HAP-1 (cell line): Measurements from ENCODE around the gene ALX3.

Source experiments
- DNase-seq, 2 experiments: peaks; one replicate each; pipeline ENCODE4 v3.0.0-alpha.2; 2016 to 2020; ENCODE audit warnings: low spot score in 2 of 2
- H3K27me3 ChIP-seq: fragments of 250-450 bp; sonication (Bioruptor Pico); 2 replicates; pipeline ENCODE4 v1.5.1; 2020; ENCODE audit warnings: low read depth, mild to moderate bottlenecking, moderate library complexity
- H3K36me3 ChIP-seq: fragments of 250-450 bp; sonication (Bioruptor Pico); replicated peaks from 2 replicates; pipeline ENCODE4 v1.5.1; 2020; ENCODE audit warnings: mild to moderate bottlenecking
- H3K4me1 ChIP-seq: fragments of 250-450 bp; sonication (Bioruptor Pico); 2 replicates; pipeline ENCODE4 v1.5.1; 2020; ENCODE audit warnings: mild to moderate bottlenecking
- H3K4me3 ChIP-seq: fragments of 250-450 bp; sonication (Bioruptor Pico); 2 replicates; pipeline ENCODE4 v1.5.1; 2020; ENCODE audit warnings: mild to moderate bottlenecking, moderate library complexity
- H3K9me3 ChIP-seq: fragments of 250-450 bp; sonication (Bioruptor Pico); 2 replicates; pipeline ENCODE4 v1.5.1; 2020; ENCODE audit warnings: mild to moderate bottlenecking, moderate library complexity
- in situ Hi-C: fragments of 300-500 bp; cut with MboI; formaldehyde crosslinking; loops from 3 replicates; pipeline ENCODE4 v1.14.3; 2020; ENCODE audit warnings: low sequenced_read_pairs, inconsistent platforms, mixed read lengths

The ALX3 gene

GRCh38 chr1:110051262-110051648 lies 19.2 kb downstream of the ALX3 start:
- no peaks in the 10 kb centered on the region for H3K4me1 ChIP-seq
- no peak for DNase-seq
- in situ Hi-C loops, result no loop called here
- no peak overlapping the region for H3K4me3 ChIP-seq
- H3K9me3 ChIP-seq, result no peaks in the 10 kb centered on the region
- H3K36me3 ChIP-seq, result peaks cover 95% of the 10 kb centered on the region
- no peaks in the 10 kb centered on the region for H3K27me3 ChIP-seq

GRCh38 chr1:110050602-110051261 lies 19.7 kb downstream of the ALX3 start:
- H3K27me3 ChIP-seq, result no peaks in the 10 kb centered on the region
- in situ Hi-C loops, result no loop called here
- no peak overlapping the region for H3K4me3 ChIP-seq
- DNase-seq, result no peak
- no peaks in the 10 kb centered on the region for H3K4me1 ChIP-seq
- peaks cover 95% of the 10 kb centered on the region for H3K36me3 ChIP-seq
- no peaks in the 10 kb centered on the region for H3K9me3 ChIP-seq

DNA sequence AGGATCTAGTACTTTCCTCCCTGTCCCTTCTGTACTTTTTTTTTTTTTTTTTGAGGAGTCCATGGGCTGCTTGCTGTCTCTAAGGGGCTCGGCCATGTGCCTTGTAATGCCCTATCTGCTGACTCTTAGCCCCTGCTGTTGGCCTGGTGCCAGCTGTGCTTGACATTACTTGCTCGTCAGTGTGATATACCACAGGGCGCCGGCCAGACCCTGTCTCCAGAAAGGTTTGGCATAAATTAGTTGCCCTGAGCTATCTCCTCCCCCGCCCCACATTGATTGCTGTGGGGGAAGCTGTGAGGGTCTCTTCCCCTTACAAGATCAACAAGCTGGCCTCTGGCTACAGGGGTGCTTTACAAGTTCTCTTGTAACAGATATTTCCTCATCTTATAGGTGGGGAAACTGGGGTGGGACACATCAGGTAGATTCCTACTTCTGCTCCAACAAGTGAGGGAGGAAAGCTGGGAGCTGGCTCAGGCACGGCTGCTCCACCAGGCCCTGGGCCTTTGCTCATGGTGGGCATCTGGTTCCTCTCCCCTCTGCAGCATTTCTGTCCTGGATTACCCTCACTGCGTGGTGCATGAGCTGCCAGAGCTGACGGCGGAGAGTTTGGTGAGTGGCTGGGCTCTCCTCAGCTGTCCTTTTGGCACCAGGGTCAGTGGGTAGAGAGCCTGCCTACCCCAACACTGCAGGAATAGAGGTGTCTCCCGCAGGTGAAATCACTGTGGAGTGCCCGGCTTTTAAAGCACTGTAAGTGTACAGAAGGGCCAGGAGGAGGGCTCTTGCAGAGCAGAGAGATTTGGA lies 20.5 kb downstream of the ALX3 start:
- in situ Hi-C loops, result no loop called here
- Histone ChIP-seq H3K4me1 (no peaks in the 10 kb centered on the region), H3K36me3 (peaks cover 92% of the 10 kb centered on the region), H3K4me3 (no peak overlapping the region), H3K9me3 (no peaks in the 10 kb centered on the region), H3K27me3 (no peaks in the 10 kb centered on the region)
- no peak for DNase-seq

GRCh38 chr1:110048923-110049601 lies 21.4 kb downstream of the ALX3 start:
- H3K27me3 ChIP-seq, result no peaks in the 10 kb centered on the region
- H3K9me3 ChIP-seq, result no peaks in the 10 kb centered on the region
- H3K4me3 ChIP-seq, result no peak overlapping the region
- no peak for DNase-seq
- in situ Hi-C loops, result no loop called here
- peaks cover 92% of the 10 kb centered on the region for H3K36me3 ChIP-seq
- H3K4me1 ChIP-seq, result no peaks in the 10 kb centered on the region

GRCh38 chr1:110048240-110048639 lies 22.2 kb downstream of the ALX3 start:
- Histone ChIP-seq H3K4me3 (no peak overlapping the region), H3K27me3 (no peaks in the 10 kb centered on the region), H3K36me3 (peaks cover 92% of the 10 kb centered on the region), H3K9me3 (no peaks in the 10 kb centered on the region), H3K4me1 (no peaks in the 10 kb centered on the region)
- DNase-seq, result no peak
- in situ Hi-C loops, result no loop called here

GRCh38 chr1:110047463-110047862 lies 23.0 kb downstream of the ALX3 start:
- no peaks in the 10 kb centered on the region for H3K9me3 ChIP-seq
- H3K36me3 ChIP-seq, result peaks cover 92% of the 10 kb centered on the region
- no peak for DNase-seq
- H3K27me3 ChIP-seq, result no peaks in the 10 kb centered on the region
- no peak overlapping the region for H3K4me3 ChIP-seq
- in situ Hi-C loops, result no loop called here
- no peaks in the 10 kb centered on the region for H3K4me1 ChIP-seq

DNA sequence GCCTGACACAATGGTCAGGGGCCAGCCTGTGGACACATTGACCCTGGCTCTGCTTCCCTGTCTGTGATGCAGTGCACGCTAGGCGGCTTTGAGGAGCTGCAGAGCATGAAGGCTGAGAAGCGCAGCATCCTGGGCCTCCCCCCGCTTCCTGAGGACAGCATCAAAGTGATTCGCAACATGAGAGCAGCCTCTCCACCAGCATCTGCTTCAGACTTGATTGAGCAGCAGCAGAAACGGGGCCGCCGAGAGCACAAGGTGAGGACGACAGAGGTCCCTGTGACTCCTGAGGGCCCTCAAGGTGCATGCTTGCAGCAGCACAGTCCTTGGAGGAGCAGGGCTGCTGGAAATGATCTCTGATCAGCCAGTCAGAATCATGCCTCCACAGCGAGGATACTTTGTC lies 27.5 kb downstream of the ALX3 start:
- Histone ChIP-seq H3K27me3 (no peaks in the 10 kb centered on the region), H3K4me3 (no peak overlapping the region), H3K9me3 (no peaks in the 10 kb centered on the region), H3K4me1 (no peaks in the 10 kb centered on the region), H3K36me3 (peaks cover 95% of the 10 kb centered on the region)
- no peak for DNase-seq
- in situ Hi-C loops, result no loop called here

GRCh38 chr1:110040548-110040947 lies 29.9 kb downstream of the ALX3 start:
- Histone ChIP-seq H3K27me3 (no peaks in the 10 kb centered on the region), H3K4me1 (no peaks in the 10 kb centered on the region), H3K4me3 (no peak overlapping the region), H3K36me3 (peaks cover 86% of the 10 kb centered on the region), H3K9me3 (no peaks in the 10 kb centered on the region)
- DNase-seq, result no peak
- in situ Hi-C loops, result no loop called here

GRCh38 chr1:110039641-110040040 lies 30.8 kb downstream of the ALX3 start:
- Histone ChIP-seq H3K4me3 (no peak overlapping the region), H3K27me3 (no peaks in the 10 kb centered on the region), H3K4me1 (no peaks in the 10 kb centered on the region), H3K9me3 (no peaks in the 10 kb centered on the region), H3K36me3 (peaks cover 79% of the 10 kb centered on the region)
- in situ Hi-C loops, result no loop called here
- no peak for DNase-seq

GRCh38 chr1:110038271-110038670 lies 32.2 kb downstream of the ALX3 start:
- Histone ChIP-seq H3K36me3 (peaks cover 65% of the 10 kb centered on the region), H3K4me3 (no peak overlapping the region), H3K9me3 (no peaks in the 10 kb centered on the region), H3K27me3 (no peaks in the 10 kb centered on the region), H3K4me1 (peaks cover 3% of the 10 kb centered on the region; the same call in 1 of the 2 replicates)
- DNase-seq, result no peak
- in situ Hi-C loops, result no loop called here

DNA sequence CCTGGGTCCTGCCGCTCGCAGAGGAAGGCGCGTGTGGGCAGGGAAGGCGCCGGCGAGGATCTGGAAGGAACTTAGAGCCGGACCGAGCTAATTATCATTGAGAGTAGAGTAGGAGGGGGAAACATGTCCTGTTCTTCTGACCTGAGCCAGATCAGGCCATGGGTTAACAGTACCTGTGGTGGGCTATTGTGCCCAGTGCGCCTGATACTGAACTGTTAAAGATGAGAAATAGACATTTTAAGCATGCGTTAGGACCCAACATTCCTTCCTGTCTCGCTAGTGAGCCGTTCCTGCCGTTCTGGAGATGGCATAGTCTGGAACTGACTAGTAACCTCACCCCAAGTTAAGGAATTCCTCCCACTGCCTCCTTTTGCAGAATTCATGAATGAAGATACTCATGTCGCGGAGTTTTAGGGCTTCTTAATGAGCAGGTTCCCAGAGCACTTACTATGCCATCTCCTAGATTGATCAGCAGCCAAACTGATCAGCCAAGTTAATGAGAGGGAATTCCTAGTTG lies 35.2 kb downstream of the ALX3 start:
- Histone ChIP-seq H3K4me3 (peak overlapping the region; percentile 90), H3K27me3 (no peaks in the 10 kb centered on the region), H3K9me3 (no peaks in the 10 kb centered on the region), H3K4me1 (peaks cover 11% of the 10 kb centered on the region), H3K36me3 (peaks cover 35% of the 10 kb centered on the region)
- in situ Hi-C loops, result no loop called here
- DNase-seq, result no peak

DNA sequence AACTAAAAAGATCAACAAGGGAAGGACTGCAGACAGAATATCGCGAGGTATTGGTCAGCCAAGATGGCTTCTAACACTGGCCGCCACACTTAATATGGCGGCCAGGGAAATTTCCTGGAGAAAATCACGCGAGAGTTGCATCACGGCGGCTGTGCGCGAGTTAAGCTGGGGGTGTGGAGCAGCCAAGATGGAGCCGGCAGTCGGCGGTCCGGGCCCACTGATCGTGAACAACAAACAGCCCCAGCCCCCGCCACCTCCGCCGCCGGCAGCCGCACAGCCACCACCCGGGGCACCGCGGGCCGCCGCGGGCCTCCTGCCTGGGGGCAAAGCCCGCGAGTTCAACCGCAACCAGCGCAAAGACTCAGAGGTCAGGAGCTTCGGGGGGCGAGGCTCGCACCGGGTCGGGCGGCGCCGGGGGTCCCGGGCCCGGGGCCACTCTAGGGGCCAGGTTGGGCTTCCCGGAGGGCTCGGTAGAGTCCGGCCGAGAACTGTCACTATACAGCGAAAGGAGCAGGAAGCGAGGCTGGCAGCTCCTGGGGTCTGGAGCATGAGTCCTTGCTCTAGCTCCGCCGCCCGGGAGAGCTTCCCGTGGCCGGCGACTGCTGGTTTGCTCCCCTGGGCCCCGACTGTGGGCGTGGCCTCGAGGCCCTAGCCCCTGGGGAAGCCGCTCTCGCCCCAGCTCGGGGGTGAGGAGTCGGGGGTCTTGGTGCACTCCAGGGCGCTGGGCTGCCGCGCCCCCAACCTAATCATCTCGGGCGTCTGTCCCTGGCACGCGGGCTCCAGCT lies 35.8 kb downstream of the ALX3 start, which contains the start of gene STRIP1:
Gene STRIP1, plus strand, starts transcription at position 174 of the 785 bp plus-strand sequence. Its CDS starts 14 bp downstream, at position 188.
- Histone ChIP-seq H3K36me3 (peaks cover 29% of the 10 kb centered on the region), H3K27me3 (no peaks in the 10 kb centered on the region), H3K9me3 (no peaks in the 10 kb centered on the region), H3K4me1 (peaks cover 11% of the 10 kb centered on the region), H3K4me3 (peak within 1 kb of the TSS; percentile 90)
- in situ Hi-C loops, result no loop called here
- DNase-seq, result peak; percentile 91 to 92

GRCh38 chr1:110034040-110034450 lies 36.4 kb downstream of the ALX3 start:
- H3K9me3 ChIP-seq, result no peaks in the 10 kb centered on the region

More at GRCh38 chr1:110034040-110034450, 36.4 kb downstream of the ALX3 start:
- Histone ChIP-seq H3K4me3 (peak overlapping the region; percentile 90), H3K4me1 (peaks cover 11% of the 10 kb centered on the region), H3K27me3 (no peaks in the 10 kb centered on the region), H3K36me3 (peaks cover 23% of the 10 kb centered on the region)
- in situ Hi-C loops, result no loop called here
- no peak for DNase-seq
